Left lung (tissue), 10 donors: ENCODE data around the gene CASP8. TPM values are rescaled to one million over a fixed set of nuclear protein-coding genes. Genes with fewer than 3 reads are reported as not detected.

Experiments used
- ATAC-seq: fragments of 200-7000 bp; cut with Tn5 transposase; one replicate; pipeline ENCODE4 v1.9.1; 2020; ENCODE audit warnings: moderate library complexity
- DNase-seq, 4 donors: peaks; one replicate each; pipeline ENCODE4 v3.0.0-alpha.2; 2013 to 2020
- H3K27ac ChIP-seq, 2 donors: fragments of 200-600 bp; sonication (generic) in 1 of 2; one replicate each; pipeline versions ENCODE4 v1.5.0 to v1.8.0; 2020 to 2021
- H3K27me3 ChIP-seq, 2 donors: fragments of 200-600 bp; sonication (generic) in 1 of 2; one replicate each; pipeline versions ENCODE4 v1.5.0 to v1.8.0; 2020 to 2021
- H3K36me3 ChIP-seq, 2 donors: fragments of 200-600 bp; sonication (generic) in 1 of 2; one replicate each; pipeline versions ENCODE4 v1.5.0 to v1.8.0; 2020 to 2021
- H3K4me1 ChIP-seq, 2 donors: fragments of 200-600 bp; one replicate each; pipeline ENCODE4 v1.8.0; 2021
- H3K4me3 ChIP-seq, 2 donors: fragments of 200-600 bp; sonication (generic) in 1 of 2; one replicate each; pipeline versions ENCODE4 v1.5.0 to v1.8.0; 2020 to 2021; ENCODE audit warnings: mild to moderate bottlenecking in 1 of 2
- H3K9me3 ChIP-seq, 2 donors: fragments of 200-600 bp; sonication (generic) in 1 of 2; one replicate each; pipeline versions ENCODE4 v1.5.0 to v1.8.0; 2020 to 2021
- CTCF ChIP-seq, 2 donors: fragments of 200-600 bp; sonication (generic) in 1 of 2; IDR thresholded peaks; one replicate each; pipeline versions ENCODE4 v1.5.0 to v1.8.0; 2021; ENCODE audit warnings: antibody characterized with exemption in 2 of 2
- intact Hi-C, 2 donors: fragments of 100-400 bp; cut with DNase I; formaldehyde crosslinking; loops; one replicate each; pipeline versions ENCODE4 v1.11.2 to v1.14.2; 2022
- polyA plus RNA-seq, 6 donors: library from polyadenylated mRNA; unstranded; fragments of 120-200 nt; gene quantifications; one replicate each; pipeline ENCODE4 v1.2.1, GENCODE V29; 2013; ENCODE audit not compliant: insufficient read length in 6 of 6
- total RNA-seq, 2 donors: library from RNA; stranded (reverse); fragmentation: NEBNext Ultra II Directional; extraction: Animal tissue kit (Norgen Biotek cat#: 25700); gene quantifications; one replicate each; pipeline ENCODE4 v1.2.1, GENCODE V29; 2021
- donor health status: DM: no; HTN: yes; CAD: no.
- donor health status: DM: no; HTN: no; CAD: no.

The CASP8 gene
- total and polyA plus RNA-seq, 8 donors = 19.2 to 40.4 (median 23.1) TPM

DNA sequence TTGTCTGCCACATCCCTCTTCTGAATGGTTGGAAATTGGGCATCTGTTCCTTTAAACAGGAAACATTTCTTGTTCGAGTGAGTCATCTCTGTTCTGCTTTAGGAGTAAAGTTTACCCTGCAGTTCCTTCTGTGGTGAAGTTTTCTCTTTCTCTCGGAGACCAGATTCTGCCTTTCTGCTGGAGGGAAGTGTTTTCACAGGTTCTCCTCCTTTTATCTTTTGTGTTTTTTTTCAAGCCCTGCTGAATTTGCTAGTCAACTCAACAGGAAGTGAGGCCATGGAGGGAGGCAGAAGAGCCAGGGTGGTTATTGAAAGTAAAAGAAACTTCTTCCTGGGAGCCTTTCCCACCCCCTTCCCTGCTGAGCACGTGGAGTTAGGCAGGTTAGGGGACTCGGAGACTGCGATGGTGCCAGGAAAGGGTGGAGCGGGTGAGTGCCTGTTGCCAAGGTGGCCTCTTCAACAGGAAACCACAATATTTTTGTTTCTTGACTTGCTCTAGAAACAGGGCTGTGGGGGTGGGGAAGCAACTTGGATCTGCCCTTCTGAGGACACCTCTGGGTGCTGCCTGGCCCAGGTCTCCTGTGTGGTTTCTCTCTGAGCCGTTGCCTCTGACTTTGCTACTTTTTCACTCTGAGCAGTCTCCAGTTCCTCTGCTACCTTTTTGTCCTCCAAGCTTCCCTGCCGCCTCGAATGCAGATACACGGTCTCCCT is 2.2 kb upstream of the CASP8 start:
- Histone ChIP-seq H3K27me3 (no peaks in the 10 kb centered on the region), H3K9me3 (no peaks in the 10 kb centered on the region), H3K4me3 (peak overlapping the region; percentile 43 to 60), H3K27ac (peak overlapping the region; percentile 95 to 99), H3K36me3 (no peaks in the 10 kb centered on the region), H3K4me1 (peaks cover 18 to 69% of the 10 kb centered on the region in 2 donors)
- intact Hi-C loops = no loop called here
- peak; percentile 68 to 92 (median 84) for DNase-seq
- ATAC-seq = peak; percentile 81
- no peak for TF ChIP-seq CTCF (IDR thresholded peaks at IDR 0.05)

- Histone ChIP-seq H3K36me3 (no peaks in the 10 kb centered on the region), H3K4me3 (peak overlapping the region; percentile 43 to 60), H3K4me1 (peaks cover 18 to 69% of the 10 kb centered on the region in 2 donors), H3K27ac (peak overlapping the region; percentile 95 to 99), H3K27me3 (no peaks in the 10 kb centered on the region), H3K9me3 (no peaks in the 10 kb centered on the region)
- no peak for DNase-seq
- TF ChIP-seq CTCF (IDR thresholded peaks at IDR 0.05) = no peak
- peak; percentile 22 for ATAC-seq
- intact Hi-C loops = no loop called here
Measured at GRCh38 chr2:201258666-201259615, 1.4 kb upstream of the CASP8 start.

DNA sequence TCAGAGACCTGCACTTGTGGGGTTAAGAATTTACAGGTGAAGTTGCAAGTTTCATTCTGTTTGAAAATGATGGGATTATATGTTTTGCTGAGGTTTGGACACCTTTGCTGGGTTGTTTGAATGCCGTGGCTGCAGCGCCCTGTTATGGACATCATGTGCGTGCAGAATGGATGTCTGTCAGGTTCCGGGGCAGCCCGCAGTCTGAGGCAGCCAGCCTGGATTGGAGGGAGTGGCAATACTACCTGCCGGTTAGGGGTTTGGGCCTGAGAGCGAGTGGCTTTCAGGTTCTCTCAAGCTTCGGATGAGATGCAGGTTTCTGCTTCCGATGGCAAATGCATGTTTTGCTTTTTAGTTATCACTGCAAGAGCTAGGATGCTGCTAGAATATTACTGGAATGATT is 1.1 kb downstream of the CASP8 start:
- peaks cover 18 to 75% of the 10 kb centered on the region in 2 donors for H3K4me1 ChIP-seq
- H3K36me3 ChIP-seq = peaks cover 0 to under 1% of the 10 kb centered on the region in 2 donors
- DNase-seq (no peak), ATAC-seq (no peak)
- no peaks in the 10 kb centered on the region for H3K27me3 ChIP-seq
- peak overlapping the region; percentile 95 to 99 for H3K27ac ChIP-seq
- intact Hi-C loops = no loop called here
- TF ChIP-seq CTCF (IDR thresholded peaks at IDR 0.05) = no peak
- no peaks in the 10 kb centered on the region for H3K9me3 ChIP-seq
- H3K4me3 ChIP-seq = peak overlapping the region; percentile 12 to 60

DNA sequence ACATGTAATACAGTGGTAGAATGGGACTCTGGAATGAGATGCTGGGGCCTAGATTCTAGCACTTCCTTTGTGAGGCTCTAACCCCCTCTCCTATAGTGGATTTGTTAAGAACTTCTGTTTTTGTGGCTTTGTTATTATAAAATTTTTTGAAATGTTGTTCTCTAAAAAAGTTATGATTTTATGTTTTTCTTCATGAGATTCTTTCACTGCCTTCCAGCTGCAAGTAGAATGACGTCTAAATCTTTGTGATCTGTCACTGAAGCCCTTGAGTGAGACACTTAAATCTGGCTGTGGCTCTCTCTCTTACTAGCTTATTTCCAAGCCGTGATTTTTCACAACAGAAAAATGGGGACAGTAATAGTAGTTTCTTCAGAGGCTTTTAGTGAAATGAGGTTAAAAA is 1.6 kb downstream of the CASP8 start:
- Histone ChIP-seq H3K27ac (peak overlapping the region; percentile 95 to 99), H3K36me3 (peaks cover 0 to 5% of the 10 kb centered on the region in 2 donors), H3K27me3 (no peaks in the 10 kb centered on the region), H3K4me1 (peaks cover 18 to 74% of the 10 kb centered on the region in 2 donors), H3K4me3 (peak overlapping the region in 1 of 2 donors; percentile 60), H3K9me3 (no peaks in the 10 kb centered on the region)
- DNase-seq (no peak), ATAC-seq (no peak)
- intact Hi-C loops = no loop called here
- TF ChIP-seq CTCF (IDR thresholded peaks at IDR 0.05) = no peak

DNA sequence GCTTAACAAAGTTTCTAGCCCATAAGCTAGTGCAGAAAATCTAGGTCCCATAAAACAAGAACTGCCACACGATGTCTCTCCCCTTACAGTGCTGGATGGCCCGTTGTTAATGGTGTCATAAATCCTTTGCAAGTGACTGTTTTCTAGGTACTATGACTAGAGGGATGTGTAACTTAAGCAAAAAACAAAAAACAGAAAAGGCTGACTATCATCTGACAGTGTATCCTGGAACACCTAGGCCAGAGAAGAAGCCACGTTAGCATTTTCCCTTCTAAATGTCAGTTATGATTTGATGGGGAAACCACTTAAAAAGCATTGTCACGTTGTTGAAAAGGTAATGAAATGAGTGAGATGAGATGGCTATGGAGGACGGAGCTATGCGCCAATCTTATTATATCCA is 2.4 kb downstream of the CASP8 start:
- peaks cover 18 to 66% of the 10 kb centered on the region in 2 donors for H3K4me1 ChIP-seq
- H3K27ac ChIP-seq = no peak overlapping the region
- ATAC-seq (no peak), DNase-seq (no peak)
- no peak overlapping the region for H3K4me3 ChIP-seq
- H3K27me3 ChIP-seq = no peaks in the 10 kb centered on the region
- H3K9me3 ChIP-seq = no peaks in the 10 kb centered on the region
- no peak for TF ChIP-seq CTCF (IDR thresholded peaks at IDR 0.05)
- H3K36me3 ChIP-seq = peaks cover 0 to 13% of the 10 kb centered on the region in 2 donors
- intact Hi-C loops = no loop called here
